Measurements from ENCODE around the gene MAP2K2.
"Not testable (repeated sequence)": the region's sequence is repeated elsewhere in the genome, so short reads cannot be mapped to it uniquely, and the experiment has no call there.

MAP2K2 gene

GRCh38 chr19:4123615-4124568 lies at the start of gene MAP2K2:
Gene MAP2K2, minus strand, starts transcription at chr19:4124122. Its CDS starts 247 bp downstream, at chr19:4123875.
- peak; percentile 71 for DNase-seq

- peak; percentile 26 for DNase-seq
Observed at GRCh38 chr19:4172861-4173473, 49.0 kb upstream of the MAP2K2 start.

GRCh38 chr19:4171676-4172075 lies 47.8 kb upstream of the MAP2K2 start:
- no peak for DNase-seq

- DNase-seq = no peak
Observed at GRCh38 chr19:4164262-4164661, 40.3 kb upstream of the MAP2K2 start.

- no peak for DNase-seq
Observed at GRCh38 chr19:4161415-4162077, 37.6 kb upstream of the MAP2K2 start.

- not testable (repeated sequence) for DNase-seq
Observed at GRCh38 chr19:4157971-4158370, 34.0 kb upstream of the MAP2K2 start.

GRCh38 chr19:4157164-4157563 lies 33.2 kb upstream of the MAP2K2 start:
- no peak for DNase-seq

- no peak for DNase-seq
Observed at GRCh38 chr19:4154571-4155312, 30.8 kb upstream of the MAP2K2 start.

GRCh38 chr19:4152241-4152998 lies 28.5 kb upstream of the MAP2K2 start:
- no peak for DNase-seq

GRCh38 chr19:4151623-4152022 lies 27.7 kb upstream of the MAP2K2 start:
- DNase-seq = no peak

- DNase-seq = peak; percentile 77
Observed at GRCh38 chr19:4149518-4150288, 25.8 kb upstream of the MAP2K2 start.

GRCh38 chr19:4144666-4145249 lies 20.8 kb upstream of the MAP2K2 start:
- peak; percentile 71 for DNase-seq

- not testable (repeated sequence) for DNase-seq
Observed at GRCh38 chr19:4142916-4143315, 19.0 kb upstream of the MAP2K2 start.

- DNase-seq = peak; percentile 44
Observed at GRCh38 chr19:4140237-4140711, 16.4 kb upstream of the MAP2K2 start.

GRCh38 chr19:4139614-4140236 lies 15.8 kb upstream of the MAP2K2 start:
- peak; percentile 47 for DNase-seq

- no peak for DNase-seq
Observed at GRCh38 chr19:4138445-4138844, 14.5 kb upstream of the MAP2K2 start.

GRCh38 chr19:4136680-4137088 lies 12.8 kb upstream of the MAP2K2 start:
- DNase-seq = no peak

- not testable (repeated sequence) for DNase-seq
Observed at GRCh38 chr19:4135386-4135785, 11.5 kb upstream of the MAP2K2 start.

GRCh38 chr19:4134351-4134750 lies 10.4 kb upstream of the MAP2K2 start:
- DNase-seq = peak; percentile 13

Measured in NCI-H226 (cell line).